K562 (cell line): ENCODE measurements around the gene GJA4.

Source experiments
- FOXM1 ChIP-seq, 2 experiments: fragments of 450-650 bp in 1 of 2; sonication (generic) in 1 of 2; formaldehyde crosslinking in 1 of 2; IDR thresholded peaks; 2 replicates each; pipeline versions ENCODE4 v1.6.1 to v1.9.0; 2017 to 2022; ENCODE audit warnings: low read depth in 2 of 2, mild to moderate bottlenecking in 2 of 2, missing genetic modification reagents in 1 of 2, moderate library complexity in 1 of 2
- HMG20B ChIP-seq: fragments of 250-450 bp; sonication (Bioruptor Pico); IDR thresholded peaks from 2 replicates; pipeline ENCODE4 v1.5.0; 2021; ENCODE audit warnings: mild to moderate bottlenecking
- MAFK ChIP-seq: IDR thresholded peaks from 2 replicates; pipeline ENCODE4 v1.6.1; 2011; ENCODE audit warnings: low read length, improper control_type of control experiment
- MYC ChIP-seq, 2 experiments: fragments of 250-450 bp in 1 of 2; sonication (Bioruptor Pico) in 1 of 2; IDR thresholded peaks; 2 replicates each; pipeline versions ENCODE4 v1.5.1 to v1.6.1; 2012 to 2021; ENCODE audit warnings: low read depth in 2 of 2, borderline replicate concordance in 1 of 2, improper control_type of control experiment in 1 of 2, low read length in 1 of 2, mild to moderate bottlenecking in 1 of 2, moderate library complexity in 1 of 2
- POLR2A ChIP-seq: fragments of 450-650 bp; conservative IDR thresholded peaks from 2 replicates; pipeline ENCODE4 v1.6.1; 2016
- POLR2AphosphoS5 ChIP-seq: IDR thresholded peaks from 2 replicates; pipeline ENCODE4 v1.6.1; 2011; ENCODE audit warnings: mild to moderate bottlenecking, low read depth, low read length, moderate library complexity; ENCODE audit not compliant: control insufficient read depth, insufficient read depth
- RBFOX2 ChIP-seq: fragments of 200-400 bp; formaldehyde crosslinking; IDR thresholded peaks from 2 replicates; pipeline ENCODE4 v1.6.1; 2017; ENCODE audit warnings: low read depth, mild to moderate bottlenecking, low read length, moderate library complexity
- RBM17 ChIP-seq: fragments of 200-400 bp; formaldehyde crosslinking; IDR thresholded peaks from 2 replicates; pipeline ENCODE4 v1.6.1; 2017; ENCODE audit warnings: low read depth, mild to moderate bottlenecking, low read length, borderline replicate concordance
- TARDBP ChIP-seq: fragments of 450-650 bp; IDR thresholded peaks from 2 replicates; pipeline ENCODE4 v1.6.1; 2016
- ZKSCAN1 ChIP-seq: fragments of 150-350 bp; IDR thresholded peaks from 2 replicates; pipeline ENCODE4 v1.6.1; 2016; ENCODE audit warnings: low read depth, low read length
- ZNF407 ChIP-seq: fragments of 450-650 bp; IDR thresholded peaks from 2 replicates; pipeline ENCODE4 v1.6.1; 2016; ENCODE audit warnings: low read depth
- TF ChIP-seq, protein P1 (sequence below), 3 experiments: IDR thresholded peaks in 2 of 3; conservative IDR thresholded peaks in 1 of 3; 2 replicates each; pipeline ENCODE4 v1.5.1; 2011 to 2012; ENCODE audit warnings: low read length in 3 of 3, mild to moderate bottlenecking in 3 of 3, control low read depth in 2 of 3, improper control_type of control experiment in 1 of 3, inconsistent platforms in 1 of 3, low read depth in 1 of 3, mixed read lengths in 1 of 3, moderate library complexity in 1 of 3; ENCODE audit not compliant: insufficient read depth in 2 of 3
- TF ChIP-seq, protein P2 (sequence below): fragments of 450-650 bp; IDR thresholded peaks from 2 replicates; pipeline ENCODE4 v1.6.1; 2016; ENCODE audit warnings: mild to moderate bottlenecking

- TF ChIP-seq FOXM1 (IDR thresholded peaks at IDR 0.05; ENCODE audit: low read depth) (no peak), FOXM1 (CRISPR knock-in tag; IDR thresholded peaks at IDR 0.05; ENCODE audit: low read depth) (no peak), ZNF407 (no peak), RBM17 (no peak), HMG20B (CRISPR knock-in tag) (no peak), MAFK (no peak), MYC (IDR thresholded peaks at IDR 0.05; ENCODE audit: low read depth, low read length) (no peak), MYC (CRISPR knock-in tag; IDR thresholded peaks at IDR 0.05; ENCODE audit: borderline replicate concordance, low read depth) (no peak), ZKSCAN1 (no peak), POLR2AphosphoS5 (no peak), POLR2A (no peak), RBFOX2 (no peak), TARDBP (no peak)
- TF ChIP-seq, protein P1, sequence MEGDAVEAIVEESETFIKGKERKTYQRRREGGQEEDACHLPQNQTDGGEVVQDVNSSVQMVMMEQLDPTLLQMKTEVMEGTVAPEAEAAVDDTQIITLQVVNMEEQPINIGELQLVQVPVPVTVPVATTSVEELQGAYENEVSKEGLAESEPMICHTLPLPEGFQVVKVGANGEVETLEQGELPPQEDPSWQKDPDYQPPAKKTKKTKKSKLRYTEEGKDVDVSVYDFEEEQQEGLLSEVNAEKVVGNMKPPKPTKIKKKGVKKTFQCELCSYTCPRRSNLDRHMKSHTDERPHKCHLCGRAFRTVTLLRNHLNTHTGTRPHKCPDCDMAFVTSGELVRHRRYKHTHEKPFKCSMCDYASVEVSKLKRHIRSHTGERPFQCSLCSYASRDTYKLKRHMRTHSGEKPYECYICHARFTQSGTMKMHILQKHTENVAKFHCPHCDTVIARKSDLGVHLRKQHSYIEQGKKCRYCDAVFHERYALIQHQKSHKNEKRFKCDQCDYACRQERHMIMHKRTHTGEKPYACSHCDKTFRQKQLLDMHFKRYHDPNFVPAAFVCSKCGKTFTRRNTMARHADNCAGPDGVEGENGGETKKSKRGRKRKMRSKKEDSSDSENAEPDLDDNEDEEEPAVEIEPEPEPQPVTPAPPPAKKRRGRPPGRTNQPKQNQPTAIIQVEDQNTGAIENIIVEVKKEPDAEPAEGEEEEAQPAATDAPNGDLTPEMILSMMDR (IDR thresholded peaks at IDR 0.05 in 2 of 3, conservative IDR thresholded peaks at IDR 0.05 in 1 of 3; ENCODE audit: insufficient read depth in 2 of 3, low read depth in 1 of 3, low read length in 3 of 3) = no peak
- TF ChIP-seq, protein P2, sequence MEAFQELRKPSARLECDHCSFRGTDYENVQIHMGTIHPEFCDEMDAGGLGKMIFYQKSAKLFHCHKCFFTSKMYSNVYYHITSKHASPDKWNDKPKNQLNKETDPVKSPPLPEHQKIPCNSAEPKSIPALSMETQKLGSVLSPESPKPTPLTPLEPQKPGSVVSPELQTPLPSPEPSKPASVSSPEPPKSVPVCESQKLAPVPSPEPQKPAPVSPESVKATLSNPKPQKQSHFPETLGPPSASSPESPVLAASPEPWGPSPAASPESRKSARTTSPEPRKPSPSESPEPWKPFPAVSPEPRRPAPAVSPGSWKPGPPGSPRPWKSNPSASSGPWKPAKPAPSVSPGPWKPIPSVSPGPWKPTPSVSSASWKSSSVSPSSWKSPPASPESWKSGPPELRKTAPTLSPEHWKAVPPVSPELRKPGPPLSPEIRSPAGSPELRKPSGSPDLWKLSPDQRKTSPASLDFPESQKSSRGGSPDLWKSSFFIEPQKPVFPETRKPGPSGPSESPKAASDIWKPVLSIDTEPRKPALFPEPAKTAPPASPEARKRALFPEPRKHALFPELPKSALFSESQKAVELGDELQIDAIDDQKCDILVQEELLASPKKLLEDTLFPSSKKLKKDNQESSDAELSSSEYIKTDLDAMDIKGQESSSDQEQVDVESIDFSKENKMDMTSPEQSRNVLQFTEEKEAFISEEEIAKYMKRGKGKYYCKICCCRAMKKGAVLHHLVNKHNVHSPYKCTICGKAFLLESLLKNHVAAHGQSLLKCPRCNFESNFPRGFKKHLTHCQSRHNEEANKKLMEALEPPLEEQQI = no peak
Measured at GRCh38 chr1:34803770-34804169, 11.0 kb downstream of the GJA4 start.
